DOHH2 (cell line): ENCODE data around the gene FAR2.

ENCODE experiments used
- EZH2phosphoT487 ChIP-seq: fragments of 200-600 bp; sonication (generic); IDR thresholded peaks from 2 replicates; pipeline ENCODE4 v1.6.1; 2017; ENCODE audit warnings: borderline replicate concordance, mild to moderate bottlenecking, antibody characterized with exemption, low read length, moderate library complexity, mixed read lengths
- TF ChIP-seq, protein P1 (sequence below): fragments of 200-600 bp; sonication (generic); IDR thresholded peaks from one replicate; pipeline ENCODE4 v1.5.1; 2014; ENCODE audit warnings: antibody characterized with exemption, mild to moderate bottlenecking, low read depth, low read length; ENCODE audit not compliant: poor library complexity, severe bottlenecking

DNA sequence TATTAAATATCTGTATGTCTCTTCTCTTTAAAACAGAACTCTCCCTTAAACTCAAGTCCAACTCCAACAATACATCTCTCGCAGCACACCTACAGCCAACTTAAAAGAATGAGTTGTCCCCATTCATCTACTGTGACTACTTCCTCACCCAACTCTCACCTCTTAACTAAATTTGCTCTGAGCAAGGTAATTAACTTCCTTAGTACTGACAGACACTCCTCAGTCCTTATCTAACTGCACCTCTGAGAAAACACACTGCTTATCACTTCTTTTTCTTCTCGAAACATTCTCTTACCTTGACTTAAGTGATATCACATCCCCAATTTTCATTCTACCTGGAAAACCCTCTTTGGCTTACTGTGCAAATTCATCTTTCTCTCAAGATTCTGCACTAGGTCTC, 224.9 kb downstream of the FAR2 start:
- TF ChIP-seq, protein P1, sequence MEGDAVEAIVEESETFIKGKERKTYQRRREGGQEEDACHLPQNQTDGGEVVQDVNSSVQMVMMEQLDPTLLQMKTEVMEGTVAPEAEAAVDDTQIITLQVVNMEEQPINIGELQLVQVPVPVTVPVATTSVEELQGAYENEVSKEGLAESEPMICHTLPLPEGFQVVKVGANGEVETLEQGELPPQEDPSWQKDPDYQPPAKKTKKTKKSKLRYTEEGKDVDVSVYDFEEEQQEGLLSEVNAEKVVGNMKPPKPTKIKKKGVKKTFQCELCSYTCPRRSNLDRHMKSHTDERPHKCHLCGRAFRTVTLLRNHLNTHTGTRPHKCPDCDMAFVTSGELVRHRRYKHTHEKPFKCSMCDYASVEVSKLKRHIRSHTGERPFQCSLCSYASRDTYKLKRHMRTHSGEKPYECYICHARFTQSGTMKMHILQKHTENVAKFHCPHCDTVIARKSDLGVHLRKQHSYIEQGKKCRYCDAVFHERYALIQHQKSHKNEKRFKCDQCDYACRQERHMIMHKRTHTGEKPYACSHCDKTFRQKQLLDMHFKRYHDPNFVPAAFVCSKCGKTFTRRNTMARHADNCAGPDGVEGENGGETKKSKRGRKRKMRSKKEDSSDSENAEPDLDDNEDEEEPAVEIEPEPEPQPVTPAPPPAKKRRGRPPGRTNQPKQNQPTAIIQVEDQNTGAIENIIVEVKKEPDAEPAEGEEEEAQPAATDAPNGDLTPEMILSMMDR = no peak
- no peak for TF ChIP-seq EZH2phosphoT487
